ENCODE data around the gene C1orf226.
"Not testable (repeated sequence)": the region's sequence is repeated elsewhere in the genome, so short reads cannot be mapped to it uniquely, and the experiment has no call there.

C1orf226 gene

GRCh38 chr1:162381383-162381782 lies at the start of gene C1orf226:
Gene C1orf226 (plus strand): TSS chr1:162381728. CDS start chr1:162381902, 174 bp downstream.
- no peak for DNase-seq

GRCh38 chr1:162333991-162334390 lies 47.5 kb upstream of the C1orf226 start:
- DNase-seq, result no peak

- DNase-seq, result no peak
Observed at GRCh38 chr1:162335126-162335525, 46.4 kb upstream of the C1orf226 start.

- no peak for DNase-seq
Observed at GRCh38 chr1:162336621-162337285, 44.8 kb upstream of the C1orf226 start.

- DNase-seq, result no peak
Observed at GRCh38 chr1:162342452-162342983, 39.0 kb upstream of the C1orf226 start.

- no peak for DNase-seq
Observed at GRCh38 chr1:162343470-162343869, 38.1 kb upstream of the C1orf226 start.

GRCh38 chr1:162347281-162347680 lies 34.2 kb upstream of the C1orf226 start:
- DNase-seq, result no peak

- DNase-seq, result peak; percentile 33 to 44
Observed at GRCh38 chr1:162349635-162350330, 31.7 kb upstream of the C1orf226 start.

- DNase-seq, result no peak
Observed at GRCh38 chr1:162351246-162351842, 30.2 kb upstream of the C1orf226 start.

- not testable (repeated sequence) for DNase-seq
Observed at GRCh38 chr1:162351874-162352273, 29.7 kb upstream of the C1orf226 start.

- DNase-seq, result no peak
Observed at GRCh38 chr1:162353078-162353477, 28.4 kb upstream of the C1orf226 start.

GRCh38 chr1:162353702-162354101 lies 27.8 kb upstream of the C1orf226 start:
- DNase-seq, result peak in 1 of 2 experiments; percentile 28

GRCh38 chr1:162357681-162358266 lies 23.8 kb upstream of the C1orf226 start:
- DNase-seq, result peak; percentile 18 to 80

GRCh38 chr1:162358928-162359327 lies 22.6 kb upstream of the C1orf226 start:
- no peak for DNase-seq

GRCh38 chr1:162359523-162360236 lies 21.8 kb upstream of the C1orf226 start:
- no peak for DNase-seq

GRCh38 chr1:162360237-162360873 lies 21.2 kb upstream of the C1orf226 start:
- no peak for DNase-seq

GRCh38 chr1:162360874-162361260 lies 20.7 kb upstream of the C1orf226 start:
- DNase-seq, result no peak

GRCh38 chr1:162361349-162361748 lies 20.2 kb upstream of the C1orf226 start:
- DNase-seq, result no peak

- DNase-seq, result no peak
Observed at GRCh38 chr1:162363823-162364222, 17.7 kb upstream of the C1orf226 start.

- DNase-seq, result no peak
Observed at GRCh38 chr1:162364498-162364897, 17.0 kb upstream of the C1orf226 start.

GRCh38 chr1:162365284-162366020 lies 16.1 kb upstream of the C1orf226 start:
- DNase-seq, result no peak

GRCh38 chr1:162366149-162366548 lies 15.4 kb upstream of the C1orf226 start:
- DNase-seq, result no peak
